ENCODE data around the gene CHRM2.
"Not testable (repeated sequence)": the region's sequence is repeated elsewhere in the genome, so short reads cannot be mapped to it uniquely, and the experiment has no call there.

CHRM2 gene

GRCh38 chr7:136868496-136869000 is at the start of gene CHRM2:
CHRM2 (plus strand) TSS chr7:136868652; CDS start chr7:137014866, 146,214 bp downstream.
- DNase-seq = no peak

GRCh38 chr7:136831398-136831797 is 37.1 kb upstream of the CHRM2 start:
- not testable (repeated sequence) for DNase-seq

GRCh38 chr7:136845899-136846465 is 22.5 kb upstream of the CHRM2 start:
- DNase-seq = no peak

GRCh38 chr7:136847858-136848257 is 20.6 kb upstream of the CHRM2 start:
- no peak for DNase-seq

GRCh38 chr7:136853654-136854053 is 14.8 kb upstream of the CHRM2 start:
- no peak for DNase-seq

GRCh38 chr7:136857573-136857972 is 10.9 kb upstream of the CHRM2 start:
- no peak for DNase-seq

- no peak for DNase-seq
Observed at GRCh38 chr7:136859803-136860202, 8.6 kb upstream of the CHRM2 start.

- no peak for DNase-seq
Observed at GRCh38 chr7:136865236-136865635, 3.2 kb upstream of the CHRM2 start.

GRCh38 chr7:136865777-136866176 is 2.7 kb upstream of the CHRM2 start:
- no peak for DNase-seq

GRCh38 chr7:136869001-136869961 is 829 bp downstream of the CHRM2 start:
- DNase-seq = no peak

GRCh38 chr7:136869991-136870865 is 1.8 kb downstream of the CHRM2 start:
- DNase-seq = no peak

- DNase-seq = no peak
Observed at GRCh38 chr7:136870866-136871487, 2.5 kb downstream of the CHRM2 start.

GRCh38 chr7:136874393-136875032 is 6.1 kb downstream of the CHRM2 start:
- DNase-seq = no peak

GRCh38 chr7:136877509-136877908 is 9.1 kb downstream of the CHRM2 start:
- no peak for DNase-seq

- DNase-seq = no peak
Observed at GRCh38 chr7:136877990-136878389, 9.5 kb downstream of the CHRM2 start.

- DNase-seq = no peak
Observed at GRCh38 chr7:136878878-136879277, 10.4 kb downstream of the CHRM2 start.

GRCh38 chr7:136883046-136883445 is 14.6 kb downstream of the CHRM2 start:
- DNase-seq = no peak

- no peak for DNase-seq
Observed at GRCh38 chr7:136884492-136884891, 16.0 kb downstream of the CHRM2 start.

GRCh38 chr7:136887317-136887716 is 18.9 kb downstream of the CHRM2 start:
- DNase-seq = no peak

- no peak for DNase-seq
Observed at GRCh38 chr7:136890399-136890798, 21.9 kb downstream of the CHRM2 start.

- no peak for DNase-seq
Observed at GRCh38 chr7:136891850-136892249, 23.4 kb downstream of the CHRM2 start.

GRCh38 chr7:136894789-136895188 is 26.3 kb downstream of the CHRM2 start:
- DNase-seq = no peak

Measured in activated naive CD4-positive, alpha-beta T cell (primary cell).